IMR-90 (cell line): ENCODE measurements around the gene SLBP. TPM values are rescaled to one million over a fixed set of nuclear protein-coding genes. Genes with fewer than 3 reads are reported as not detected.

Source experiments
- ATAC-seq: fragments of 200-7000 bp; cut with Tn5 transposase; 2 replicates; pipeline ENCODE4 v1.9.1; 2020; ENCODE audit warnings: low read depth, mild to moderate bottlenecking, moderate library complexity
- Bru-seq: library from RNA; stranded (reverse); fragments of 400-500 nt; gene quantifications from one replicate; lab custom pipeline; 2021; lab: Mats Ljungman, UMichigan
- BruChase-seq, 2 experiments: library from RNA; stranded (reverse); fragments of 400-500 nt; gene quantifications; one replicate each; lab custom pipeline; 2021; lab: Mats Ljungman, UMichigan
- BruUV-seq: library from RNA; stranded (reverse); fragments of 400-500 nt; replicated peaks from 2 replicates; lab custom pipeline; 2021; lab: Mats Ljungman, UMichigan
- CTCF ChIA-PET: fragments of 300-600 bp; formaldehyde crosslinking; extraction: SDS; loops from one replicate; lab custom pipeline; 2021; ENCODE audit warnings: antibody characterized with exemption; lab: Yijun Ruan, JAX
- POLR2A ChIA-PET: fragments of 300-600 bp; sonication (Branson Sonifier 250); formaldehyde crosslinking; loops from one replicate; lab custom pipeline; 2022; ENCODE audit warnings: antibody characterized with exemption; ENCODE audit not compliant: unreplicated experiment; lab: Charles Lee
- DNase-seq: peaks from one replicate; pipeline ENCODE4 v3.0.0; 2013
- H2AFZ ChIP-seq: replicated peaks from 2 replicates; pipeline ENCODE3; 2013; ENCODE audit warnings: low read length, mild to moderate bottlenecking; ENCODE audit not compliant: poor library complexity
- H2AK5ac ChIP-seq: 2 replicates; pipeline ENCODE4 v1.6.1; 2013; ENCODE audit warnings: low read depth, low read length, inconsistent platforms
- H2AK9ac ChIP-seq: replicated peaks from 2 replicates; pipeline ENCODE3; 2013; ENCODE audit warnings: mild to moderate bottlenecking, low read depth, low read length, moderate library complexity; ENCODE audit not compliant: poor library complexity
- H2BK120ac ChIP-seq: 2 replicates; pipeline ENCODE4 v1.6.1; 2013; ENCODE audit warnings: low read depth, low read length, inconsistent platforms
- H2BK15ac ChIP-seq: 3 replicates; pipeline ENCODE4 v1.6.1; 2013; ENCODE audit warnings: low read depth, low read length, inconsistent platforms
- H2BK20ac ChIP-seq: 2 replicates; pipeline ENCODE4 v1.6.1; 2013; ENCODE audit warnings: low read depth, mild to moderate bottlenecking, inconsistent platforms, low read length, moderate library complexity
- H2BK5ac ChIP-seq: 2 replicates; pipeline ENCODE4 v1.6.1; 2013; ENCODE audit warnings: mild to moderate bottlenecking, low read depth, low read length, inconsistent platforms; ENCODE audit not compliant: poor library complexity, severe bottlenecking
- H3K14ac ChIP-seq: replicated peaks from 2 replicates; pipeline ENCODE4 v1.6.1; 2013; ENCODE audit warnings: low read depth, low read length, inconsistent platforms
- H3K18ac ChIP-seq: 2 replicates; pipeline ENCODE4 v1.6.1; 2013; ENCODE audit warnings: low read depth, low read length, control low read depth
- H3K23ac ChIP-seq: 2 replicates; pipeline ENCODE4 v1.6.1; 2013; ENCODE audit warnings: low read depth, low read length, inconsistent platforms
- H3K27ac ChIP-seq: 2 replicates; pipeline ENCODE4 v1.5.1; 2013; ENCODE audit warnings: mild to moderate bottlenecking, control low read depth, low read length; ENCODE audit not compliant: insufficient read depth
- H3K27me3 ChIP-seq: 2 replicates; pipeline ENCODE4 v1.6.1; 2013; ENCODE audit warnings: low read length; ENCODE audit not compliant: control insufficient read depth, insufficient read depth
- H3K36me3 ChIP-seq: 2 replicates; pipeline ENCODE4 v1.6.1; 2013; ENCODE audit warnings: low read length, mixed read lengths; ENCODE audit not compliant: control insufficient read depth, insufficient read depth
- H3K4ac ChIP-seq: 2 replicates; pipeline ENCODE4 v1.6.1; 2013; ENCODE audit warnings: low read depth, low read length, inconsistent platforms
- H3K4me1 ChIP-seq: 2 replicates; pipeline ENCODE4 v1.6.1; 2013; ENCODE audit warnings: low read length, mixed read lengths; ENCODE audit not compliant: control insufficient read depth, insufficient read depth
- H3K4me2 ChIP-seq: 2 replicates; pipeline ENCODE4 v1.6.1; 2013; ENCODE audit warnings: low read depth, mild to moderate bottlenecking, control low read depth, low read length, moderate library complexity
- H3K4me3 ChIP-seq: 2 replicates; pipeline ENCODE4 v1.5.1; 2013; ENCODE audit warnings: low read depth, mild to moderate bottlenecking, control low read depth, low read length, moderate library complexity; ENCODE audit not compliant: insufficient read depth
- H3K56ac ChIP-seq: 2 replicates; pipeline ENCODE4 v1.6.1; 2013; ENCODE audit warnings: low read length, inconsistent platforms; ENCODE audit not compliant: insufficient read depth; ENCODE audit errors: extremely low read depth
- H3K79me1 ChIP-seq, 2 experiments: 2 replicates each; pipeline ENCODE4 v1.6.1; 2013; ENCODE audit warnings: low read length in 2 of 2, inconsistent platforms in 1 of 2, low read depth in 1 of 2
- H3K9ac ChIP-seq: 2 replicates; pipeline ENCODE4 v1.6.1; 2013; ENCODE audit warnings: low read depth, low read length, control low read depth
- H3K9me1 ChIP-seq: 2 replicates; pipeline ENCODE4 v1.6.1; 2013; ENCODE audit warnings: low read length, inconsistent platforms; ENCODE audit not compliant: insufficient read depth
- H3K9me3 ChIP-seq: 2 replicates; pipeline ENCODE4 v1.6.1; 2013; ENCODE audit warnings: low read length; ENCODE audit not compliant: control insufficient read depth, insufficient read depth
- H4K20me1 ChIP-seq: 2 replicates; pipeline ENCODE4 v1.6.1; 2013; ENCODE audit warnings: low read length, inconsistent platforms; ENCODE audit not compliant: insufficient read depth
- H4K5ac ChIP-seq: 2 replicates; pipeline ENCODE4 v1.6.1; 2013; ENCODE audit warnings: mild to moderate bottlenecking, low read depth, low read length, control low read depth
- H4K8ac ChIP-seq, 2 experiments: 2 replicates each; pipeline ENCODE4 v1.6.1; 2013; ENCODE audit warnings: low read depth in 2 of 2, low read length in 2 of 2, control low read depth in 1 of 2, inconsistent platforms in 1 of 2
- H4K91ac ChIP-seq: 2 replicates; pipeline ENCODE4 v1.6.1; 2013; ENCODE audit warnings: low read depth, low read length, inconsistent platforms; ENCODE audit not compliant: insufficient read depth
- BHLHE40 ChIP-seq: fragments of 150-350 bp; IDR thresholded peaks from 2 replicates; pipeline ENCODE4 v1.6.1; 2016; ENCODE audit warnings: mild to moderate bottlenecking, low read depth, low read length
- CHD1 ChIP-seq: IDR thresholded peaks from 2 replicates; pipeline ENCODE4 v1.6.1; 2012; ENCODE audit warnings: low read depth, low read length, improper control_type of control experiment
- FOS ChIP-seq: fragments of 150-350 bp; IDR thresholded peaks from 2 replicates; pipeline ENCODE4 v1.6.1; 2016; ENCODE audit warnings: low read depth, low read length
- MAFK ChIP-seq: IDR thresholded peaks from 2 replicates; pipeline ENCODE4 v1.6.1; 2012; ENCODE audit warnings: low read depth, low read length, improper control_type of control experiment
- MAZ ChIP-seq: IDR thresholded peaks from 2 replicates; pipeline ENCODE4 v1.6.1; 2012; ENCODE audit warnings: low read depth, mild to moderate bottlenecking, low read length, improper control_type of control experiment, moderate library complexity, borderline replicate concordance
- MXI1 ChIP-seq: IDR thresholded peaks from 2 replicates; pipeline ENCODE4 v1.6.1; 2012; ENCODE audit warnings: low read depth, mild to moderate bottlenecking, low read length, moderate library complexity, borderline replicate concordance
- NFE2L2 ChIP-seq: fragments of 150-350 bp; IDR thresholded peaks from 2 replicates; pipeline ENCODE4 v1.6.1; 2016; ENCODE audit warnings: low read depth, mild to moderate bottlenecking, low read length
- POLR2A ChIP-seq: IDR thresholded peaks from 2 replicates; pipeline ENCODE4 v1.6.1; 2012; ENCODE audit warnings: mild to moderate bottlenecking, low read depth, low read length
- WGBS, 2 experiments: methylation state at CpG; one replicate each; pipeline versions ENCODE4 v1.1.5 to v1.1.7; 2013; ENCODE audit warnings: missing lambda C conversion rate in 2 of 2; ENCODE audit not compliant: insufficient read length in 1 of 2; ENCODE audit errors: extremely low coverage in 2 of 2; 5-methylcytosine and 5-hydroxymethylcytosine counted together
- dilution Hi-C: fragments of 300-500 bp; cut with HindIII; formaldehyde crosslinking; loops from one replicate; pipeline ENCODE4 v1.14.3; 2018; ENCODE audit warnings: low sequenced_read_pairs; ENCODE audit not compliant: unreplicated experiment
- in situ Hi-C: fragments of 300-500 bp; cut with MboI; formaldehyde crosslinking; loops from 3 replicates; pipeline ENCODE4 v1.14.3; 2019; ENCODE audit warnings: low sequenced_read_pairs, inconsistent platforms, mixed read lengths
- intact Hi-C: fragments of 100-400 bp; cut with micrococcal nuclease; formaldehyde crosslinking; loops from 2 replicates; pipeline ENCODE4 v1.10.0; 2022
- long read RNA-seq: library from polyadenylated mRNA; unstranded; transcript quantifications from one replicate; pipeline ENCODE4 v2.0.0, GENCODE V29; 2021; ENCODE audit not compliant: unreplicated experiment
- polyA plus RNA-seq, 3 experiments: library from polyadenylated mRNA; depleted of rRNA; stranded (reverse); fragments of >200 nt; gene quantifications; 2 replicates each; pipeline ENCODE4 v1.2.3, GENCODE V29; 2012; ENCODE audit warnings: low replicate concordance in 1 of 3
- total RNA-seq: library from RNA; depleted of rRNA; stranded (reverse); fragments of >200 nt; gene quantifications from 2 replicates; pipeline ENCODE4 v1.2.3, GENCODE V29; 2012; rRNA removed
- TF ChIP-seq, protein P1 (sequence below): fragments of 150-350 bp; IDR thresholded peaks from 2 replicates; pipeline ENCODE4 v1.6.1; 2017; ENCODE audit warnings: mild to moderate bottlenecking, antibody characterized with exemption, low read length, low read depth
- TF ChIP-seq, protein P2 (sequence below): fragments of 150-350 bp; IDR thresholded peaks from 2 replicates; pipeline ENCODE4 v1.6.1; 2016; ENCODE audit warnings: low read depth, mild to moderate bottlenecking, low read length, moderate library complexity, borderline replicate concordance

SLBP gene
- total RNA-seq (66.1 and 85.5 TPM in 2 replicates), polyA plus RNA-seq (2012; rRNA removed) (61.8 and 64.9 TPM in 2 replicates), Bru-seq, nascent RNA (percentile 76 among the genes with signal in this experiment), BruChase-seq, experiment 1, labeled RNA remaining after a 6-hour chase (percentile 78 among the genes with signal in this experiment), BruChase-seq, experiment 2, labeled RNA remaining after a 2-hour chase (percentile 74 among the genes with signal in this experiment)
- polyA plus RNA-seq (2012; cell fraction: cytosol; rRNA removed) = 23.0 and 34.5 TPM in 2 replicates
- 12.5 and 31.3 TPM in 2 replicates for polyA plus RNA-seq (2012; cell fraction: nucleus; rRNA removed; ENCODE audit: low replicate concordance)
- long read RNA-seq, transcript SLBP-206 (8 exons, 1,977 nt) = major isoform, 58 of 131 reads
- long read RNA-seq, partial matches to known transcripts = 9 of 131 reads
- long read RNA-seq, other reads (novel, unspliced or antisense) = 60 of 131 reads

DNA sequence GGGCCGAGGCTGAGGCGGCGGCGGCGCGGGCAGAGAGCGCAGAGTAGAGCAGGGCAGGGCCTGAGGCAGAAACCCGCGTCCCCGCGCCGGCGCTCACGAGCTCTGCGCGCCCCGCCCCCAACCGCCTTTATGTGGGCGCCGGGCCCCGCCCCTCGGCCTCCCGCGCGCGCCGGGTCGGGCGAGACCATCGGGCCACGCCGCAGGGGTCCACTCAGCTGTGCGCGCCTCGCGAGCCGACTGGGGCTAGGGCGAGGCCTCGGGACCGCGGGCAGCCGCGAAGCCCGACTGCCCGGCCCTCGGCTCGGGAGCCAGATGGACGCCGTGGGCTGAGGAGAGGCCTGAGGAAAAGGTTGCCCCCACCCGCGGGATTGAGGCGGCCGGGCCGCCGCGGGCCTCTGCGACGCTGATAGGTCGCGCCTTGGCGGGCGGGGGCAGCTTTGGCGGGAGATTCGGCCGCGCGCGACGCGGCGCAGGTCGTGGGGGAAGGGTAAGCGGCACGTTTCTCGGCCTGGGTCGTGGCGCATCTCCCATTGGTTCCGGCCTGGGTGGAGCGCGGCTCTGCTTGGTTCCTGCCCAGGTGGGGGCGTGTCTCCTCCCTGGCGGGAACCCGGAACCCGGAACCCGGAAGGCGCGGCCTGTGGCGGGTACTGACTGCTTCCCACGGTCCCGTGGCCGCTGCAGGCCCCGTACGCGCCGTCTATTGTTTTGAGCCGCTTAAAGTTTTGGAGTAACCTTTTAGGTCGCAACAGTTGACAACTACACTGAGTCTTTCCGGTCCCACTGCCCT is at the start of gene SLBP:
TSS of gene SLBP (minus strand) at position 104 of the 787 bp plus-strand sequence. CDS start 131 bp downstream, outside the sequence.
- H2AFZ ChIP-seq = peak within 1 kb of the TSS; percentile 95
- H3K27me3 ChIP-seq = no peaks in the 10 kb centered on the region
- H2AK9ac ChIP-seq = peak within 1 kb of the TSS; percentile 91
- H3K14ac ChIP-seq = peak within 1 kb of the TSS; percentile 87
- H4K5ac ChIP-seq = peak within 1 kb of the TSS; percentile 87
- DNase-seq = peak; percentile 88
- no peak within 1 kb of the TSS for H2BK20ac ChIP-seq
- no peaks in the 10 kb centered on the region for H3K9me3 ChIP-seq
- H2BK120ac ChIP-seq = peak within 1 kb of the TSS; percentile 98
- in situ Hi-C loops = no loop called here
- peak within 1 kb of the TSS; percentile 95 for H3K23ac ChIP-seq
- peak within 1 kb of the TSS; percentile 92 for H3K4me3 ChIP-seq
- no TSS peak for BruUV-seq
- peak within 1 kb of the TSS; percentile 91 for H3K9ac ChIP-seq
- ATAC-seq = peak; percentile 87
- peak within 1 kb of the TSS; percentile 98 for H2BK5ac ChIP-seq
- peak within 1 kb of the TSS; percentile 82; the same call in 1 of the 2 replicates for H3K18ac ChIP-seq
- H4K20me1 ChIP-seq = peaks cover 39% of the 10 kb centered on the region
- peak within 1 kb of the TSS; percentile 94 for H3K56ac ChIP-seq
- H3K9me1 ChIP-seq = peaks cover 10% of the 10 kb centered on the region; the same call in 1 of the 2 replicates
- peaks cover 17 to 73% of the 10 kb centered on the region in 2 experiments for H3K79me1 ChIP-seq
- ChIA-PET CTCF (interaction anchor here (0.9 to 1.3 kb wide), 2 partner anchors 14 to 19 kb away, joined by 3 to 7 read pairs; no protein-coding TSS in a partner anchor), POLR2A (interaction anchor here (0.5 to 1.0 kb wide), 3 partner anchors 12 to 783 kb away, joined by 3 to 5 read pairs (median 3); no protein-coding TSS in a partner anchor)
- H3K4me1 ChIP-seq = peaks cover 11% of the 10 kb centered on the region
- intact Hi-C loops = no loop called here
- dilution Hi-C loops = no loop called here
- H4K91ac ChIP-seq = peak within 1 kb of the TSS; percentile 95
- H3K4me2 ChIP-seq = peak within 1 kb of the TSS; percentile 96
- H3K4ac ChIP-seq = peak within 1 kb of the TSS; percentile 93
- WGBS, 2 experiments = 0% methylated on average over 46 of the region's 98 CpGs; no CpG with 5 or more reads in 1 of the 2 experiments
- TF ChIP-seq MXI1 = peak; percentile 57; the same call in 1 of the 2 replicates
- no peak for TF ChIP-seq MAFK
- TF ChIP-seq MAZ = 0 out of 2 replicates have a peak, but pooled peaks have one; percentile 69
- TF ChIP-seq CHD1 = peak; percentile 86; the same call in 1 of the 2 replicates
- TF ChIP-seq FOS = 0 out of 2 replicates have a peak, but pooled peaks have one; percentile 2
- TF ChIP-seq NFE2L2 = no peak
- TF ChIP-seq, protein P1, sequence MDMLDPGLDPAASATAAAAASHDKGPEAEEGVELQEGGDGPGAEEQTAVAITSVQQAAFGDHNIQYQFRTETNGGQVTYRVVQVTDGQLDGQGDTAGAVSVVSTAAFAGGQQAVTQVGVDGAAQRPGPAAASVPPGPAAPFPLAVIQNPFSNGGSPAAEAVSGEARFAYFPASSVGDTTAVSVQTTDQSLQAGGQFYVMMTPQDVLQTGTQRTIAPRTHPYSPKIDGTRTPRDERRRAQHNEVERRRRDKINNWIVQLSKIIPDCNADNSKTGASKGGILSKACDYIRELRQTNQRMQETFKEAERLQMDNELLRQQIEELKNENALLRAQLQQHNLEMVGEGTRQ = peak; percentile 49
- peak; percentile 93 for TF ChIP-seq BHLHE40
- peak; percentile 80 for TF ChIP-seq POLR2A
- TF ChIP-seq, protein P2, sequence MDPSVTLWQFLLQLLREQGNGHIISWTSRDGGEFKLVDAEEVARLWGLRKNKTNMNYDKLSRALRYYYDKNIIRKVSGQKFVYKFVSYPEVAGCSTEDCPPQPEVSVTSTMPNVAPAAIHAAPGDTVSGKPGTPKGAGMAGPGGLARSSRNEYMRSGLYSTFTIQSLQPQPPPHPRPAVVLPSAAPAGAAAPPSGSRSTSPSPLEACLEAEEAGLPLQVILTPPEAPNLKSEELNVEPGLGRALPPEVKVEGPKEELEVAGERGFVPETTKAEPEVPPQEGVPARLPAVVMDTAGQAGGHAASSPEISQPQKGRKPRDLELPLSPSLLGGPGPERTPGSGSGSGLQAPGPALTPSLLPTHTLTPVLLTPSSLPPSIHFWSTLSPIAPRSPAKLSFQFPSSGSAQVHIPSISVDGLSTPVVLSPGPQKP = no peak
- no peak within 1 kb of the TSS for H2BK15ac ChIP-seq
- H3K36me3 ChIP-seq = peaks cover 9% of the 10 kb centered on the region
- peak within 1 kb of the TSS; percentile 97 for H2AK5ac ChIP-seq
- H3K27ac ChIP-seq = peak within 1 kb of the TSS; percentile 95
- H4K8ac ChIP-seq = peak within 1 kb of the TSS; percentile 71 to 97
